Ammon's horn (tissue), 1 donor: ENCODE measurements around the gene TMPRSS2.
"Not testable (repeated sequence)": the region's sequence is repeated elsewhere in the genome, so short reads cannot be mapped to it uniquely, and the experiment has no call there.

Experiments used
- DNase-seq: peaks from one replicate; pipeline ENCODE4 v3.0.0-alpha.2; 2016; ENCODE audit warnings: low spot score

Gene TMPRSS2

GRCh38 chr21:41425954-41426675 is 81.8 kb downstream of the TMPRSS2 start, which contains the start of gene MX1:
Gene MX1 (plus strand): TSS chr21:41426239. CDS start chr21:41432071, 5,832 bp downstream.
- peak; percentile 63 for DNase-seq

GRCh38 chr21:41425588-41425953 is 82.4 kb downstream of the TMPRSS2 start:
- DNase-seq = no peak

GRCh38 chr21:41423305-41423636 is 84.7 kb downstream of the TMPRSS2 start:
- not testable (repeated sequence) for DNase-seq

- no peak for DNase-seq
Observed at GRCh38 chr21:41422546-41423304, 85.2 kb downstream of the TMPRSS2 start.

GRCh38 chr21:41420998-41421397 is 87.0 kb downstream of the TMPRSS2 start:
- DNase-seq = not testable (repeated sequence)

- DNase-seq = peak; percentile 65
Observed at GRCh38 chr21:41419921-41420862, 87.8 kb downstream of the TMPRSS2 start.

- DNase-seq = no peak
Observed at GRCh38 chr21:41418956-41419680, 88.8 kb downstream of the TMPRSS2 start.

GRCh38 chr21:41418393-41418792 is 89.6 kb downstream of the TMPRSS2 start:
- DNase-seq = no peak

GRCh38 chr21:41417505-41417904 is 90.5 kb downstream of the TMPRSS2 start:
- not testable (repeated sequence) for DNase-seq
